ENCODE results near the gene VOPP1.

DNA sequence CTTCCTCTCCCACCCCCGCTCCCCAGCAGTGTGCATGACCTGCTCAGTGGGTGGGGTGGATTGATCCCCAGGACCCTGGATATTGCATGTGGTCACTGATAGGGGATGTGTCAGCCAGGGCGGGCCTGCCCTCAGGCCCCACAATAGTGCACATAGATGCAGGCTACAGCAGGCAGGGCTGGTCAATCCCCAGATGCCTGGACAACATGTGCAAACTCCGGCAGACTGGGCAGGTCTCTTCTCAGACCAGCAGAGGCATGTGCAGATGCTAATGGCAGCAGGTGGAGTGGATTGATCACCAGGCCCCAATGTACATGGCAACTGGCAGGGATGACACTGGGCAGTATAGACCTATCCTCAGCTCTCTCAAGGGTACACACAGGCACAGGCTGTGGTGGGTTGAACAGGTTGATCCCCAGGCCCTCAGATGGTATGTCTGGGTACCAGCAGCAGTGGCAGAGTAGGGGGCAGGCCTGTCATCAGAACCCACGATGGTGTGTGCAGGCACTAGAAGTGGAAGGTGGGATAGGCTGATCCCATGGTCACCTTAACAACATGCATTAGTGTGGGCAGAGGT, 108.5 kb downstream of the VOPP1 start:
- TF ChIP-seq, protein P1, sequence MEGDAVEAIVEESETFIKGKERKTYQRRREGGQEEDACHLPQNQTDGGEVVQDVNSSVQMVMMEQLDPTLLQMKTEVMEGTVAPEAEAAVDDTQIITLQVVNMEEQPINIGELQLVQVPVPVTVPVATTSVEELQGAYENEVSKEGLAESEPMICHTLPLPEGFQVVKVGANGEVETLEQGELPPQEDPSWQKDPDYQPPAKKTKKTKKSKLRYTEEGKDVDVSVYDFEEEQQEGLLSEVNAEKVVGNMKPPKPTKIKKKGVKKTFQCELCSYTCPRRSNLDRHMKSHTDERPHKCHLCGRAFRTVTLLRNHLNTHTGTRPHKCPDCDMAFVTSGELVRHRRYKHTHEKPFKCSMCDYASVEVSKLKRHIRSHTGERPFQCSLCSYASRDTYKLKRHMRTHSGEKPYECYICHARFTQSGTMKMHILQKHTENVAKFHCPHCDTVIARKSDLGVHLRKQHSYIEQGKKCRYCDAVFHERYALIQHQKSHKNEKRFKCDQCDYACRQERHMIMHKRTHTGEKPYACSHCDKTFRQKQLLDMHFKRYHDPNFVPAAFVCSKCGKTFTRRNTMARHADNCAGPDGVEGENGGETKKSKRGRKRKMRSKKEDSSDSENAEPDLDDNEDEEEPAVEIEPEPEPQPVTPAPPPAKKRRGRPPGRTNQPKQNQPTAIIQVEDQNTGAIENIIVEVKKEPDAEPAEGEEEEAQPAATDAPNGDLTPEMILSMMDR (IDR thresholded peaks at IDR 0.05; ENCODE audit: insufficient read depth, low read length, poor library complexity, severe bottlenecking), result no peak
- TF ChIP-seq EZH2phosphoT487 (conservative IDR thresholded peaks at IDR 0.05; ENCODE audit: low read length), result no peak
